ENCODE data around the gene EEF2K.
"Not testable (repeated sequence)": the region's sequence is repeated elsewhere in the genome, so short reads cannot be mapped to it uniquely, and the experiment has no call there.

The EEF2K gene

DNA sequence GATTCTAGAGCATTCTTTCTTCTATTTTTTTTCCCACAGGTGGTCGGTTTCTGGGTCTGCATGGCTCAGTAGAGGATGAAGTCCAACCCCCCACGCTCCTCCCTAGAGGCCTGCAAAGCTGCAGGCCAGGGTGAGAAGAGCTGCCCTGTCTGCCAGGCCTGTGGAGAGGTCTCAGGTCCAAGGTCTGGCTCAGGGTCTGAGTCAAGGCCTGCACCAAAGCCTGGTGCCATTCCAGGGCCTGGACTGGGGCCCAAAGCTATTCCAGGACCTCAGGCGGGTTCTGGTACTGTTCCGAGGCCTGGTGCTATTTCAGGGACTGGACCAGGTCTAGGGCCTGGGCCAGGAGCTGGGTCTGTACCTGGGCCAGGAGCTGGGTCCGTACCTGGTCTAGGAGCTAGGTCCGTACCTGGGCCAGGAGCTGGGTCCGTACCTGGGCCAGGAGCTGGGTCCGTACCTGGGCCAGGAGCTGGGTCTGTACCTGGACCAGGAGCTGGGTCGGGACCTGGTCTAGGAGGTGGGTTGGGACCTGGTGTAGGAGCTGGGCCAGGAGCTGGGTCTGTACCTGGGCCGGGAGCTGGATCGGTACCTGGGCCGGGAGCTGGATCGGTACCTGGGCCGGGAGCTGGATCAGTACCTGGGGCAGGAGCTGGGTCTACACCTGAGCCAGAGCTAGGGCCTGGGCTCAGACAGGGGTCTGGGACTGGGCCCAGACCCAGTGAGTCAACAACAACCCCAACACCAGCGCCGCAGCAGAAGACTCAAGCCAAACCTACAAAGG is 40.4 kb upstream of the EEF2K start:
- no peak overlapping the region for H3K4me3 ChIP-seq (ENCODE audit: low read depth, low read length)
- DNase-seq (ENCODE audit: low read depth) = no peak
- TF ChIP-seq, protein P1, sequence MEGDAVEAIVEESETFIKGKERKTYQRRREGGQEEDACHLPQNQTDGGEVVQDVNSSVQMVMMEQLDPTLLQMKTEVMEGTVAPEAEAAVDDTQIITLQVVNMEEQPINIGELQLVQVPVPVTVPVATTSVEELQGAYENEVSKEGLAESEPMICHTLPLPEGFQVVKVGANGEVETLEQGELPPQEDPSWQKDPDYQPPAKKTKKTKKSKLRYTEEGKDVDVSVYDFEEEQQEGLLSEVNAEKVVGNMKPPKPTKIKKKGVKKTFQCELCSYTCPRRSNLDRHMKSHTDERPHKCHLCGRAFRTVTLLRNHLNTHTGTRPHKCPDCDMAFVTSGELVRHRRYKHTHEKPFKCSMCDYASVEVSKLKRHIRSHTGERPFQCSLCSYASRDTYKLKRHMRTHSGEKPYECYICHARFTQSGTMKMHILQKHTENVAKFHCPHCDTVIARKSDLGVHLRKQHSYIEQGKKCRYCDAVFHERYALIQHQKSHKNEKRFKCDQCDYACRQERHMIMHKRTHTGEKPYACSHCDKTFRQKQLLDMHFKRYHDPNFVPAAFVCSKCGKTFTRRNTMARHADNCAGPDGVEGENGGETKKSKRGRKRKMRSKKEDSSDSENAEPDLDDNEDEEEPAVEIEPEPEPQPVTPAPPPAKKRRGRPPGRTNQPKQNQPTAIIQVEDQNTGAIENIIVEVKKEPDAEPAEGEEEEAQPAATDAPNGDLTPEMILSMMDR (IDR thresholded peaks at IDR 0.05; ENCODE audit: low read depth, low read length, missing control alignments) = no peak

DNA sequence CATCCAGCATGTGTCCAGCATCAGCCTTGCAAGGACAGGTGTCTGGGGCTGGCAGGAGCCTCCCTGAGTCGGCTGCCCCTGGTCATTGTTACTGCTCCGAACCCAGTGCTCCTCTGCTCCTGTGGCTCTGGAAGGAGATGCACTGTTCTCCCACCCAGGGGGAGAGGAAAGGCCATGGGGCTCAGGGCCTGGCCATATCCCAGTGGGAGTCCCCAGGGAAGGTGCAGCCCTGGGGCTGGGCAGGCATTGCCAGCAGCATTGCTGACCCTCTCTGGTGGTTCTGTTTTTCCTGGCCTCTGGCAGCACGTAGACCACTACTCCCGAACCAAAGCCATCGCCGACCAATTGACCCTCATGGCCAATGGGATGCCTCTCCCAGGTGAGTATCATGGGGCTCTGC is 34.1 kb upstream of the EEF2K start:
- DNase-seq (ENCODE audit: low read depth) = no peak
- H3K4me3 ChIP-seq (ENCODE audit: low read depth, low read length) = no peak overlapping the region
- TF ChIP-seq, protein P1 (IDR thresholded peaks at IDR 0.05; ENCODE audit: low read depth, low read length, missing control alignments) = no peak

DNA sequence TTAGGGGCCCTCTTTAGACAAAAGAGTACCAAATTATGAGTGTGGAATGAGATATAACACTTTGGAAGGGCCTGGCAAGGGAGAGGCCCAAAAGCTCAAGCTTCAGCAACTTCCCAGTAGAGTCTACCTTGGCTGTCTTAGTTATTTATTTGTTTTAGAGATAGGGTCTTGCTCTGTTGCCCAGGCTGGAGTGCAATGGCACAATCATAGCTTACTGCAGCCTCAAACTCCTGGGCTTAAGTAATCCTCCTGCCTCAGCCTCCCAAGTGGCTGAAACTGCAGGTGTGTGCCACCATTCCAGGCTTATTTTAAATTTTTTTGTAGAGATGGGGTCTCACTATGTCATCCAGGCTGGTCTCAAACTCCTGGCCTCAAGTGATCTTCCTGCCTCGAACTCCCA is 33.4 kb upstream of the EEF2K start:
- DNase-seq (ENCODE audit: low read depth); H3K4me3 ChIP-seq (ENCODE audit: low read depth, low read length): not testable (repeated sequence)

DNA sequence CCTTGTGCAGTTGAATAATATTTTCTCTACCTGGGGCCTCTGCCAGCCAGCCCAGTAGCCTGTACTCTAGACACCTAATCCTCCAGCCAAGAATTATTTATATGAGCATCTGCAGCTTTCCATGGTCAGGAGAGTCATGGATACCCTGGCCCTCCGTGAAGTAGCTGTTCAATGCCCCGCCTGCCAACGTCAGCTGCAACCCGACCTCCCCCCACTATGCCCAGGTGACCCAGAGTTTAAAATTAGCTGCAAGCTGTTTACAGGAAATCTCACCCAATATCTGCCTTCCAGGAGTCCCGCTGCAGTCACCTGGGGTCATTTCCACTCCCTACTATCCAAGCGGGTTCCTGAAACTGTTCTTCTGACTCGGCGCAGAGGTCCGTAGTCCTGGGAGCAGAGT is 31.4 kb upstream of the EEF2K start:
- H3K4me3 ChIP-seq (ENCODE audit: low read depth, low read length) = no peak overlapping the region
- TF ChIP-seq, protein P1 (IDR thresholded peaks at IDR 0.05; ENCODE audit: low read depth, low read length, missing control alignments) = no peak
- no peak for DNase-seq (ENCODE audit: low read depth)

DNA sequence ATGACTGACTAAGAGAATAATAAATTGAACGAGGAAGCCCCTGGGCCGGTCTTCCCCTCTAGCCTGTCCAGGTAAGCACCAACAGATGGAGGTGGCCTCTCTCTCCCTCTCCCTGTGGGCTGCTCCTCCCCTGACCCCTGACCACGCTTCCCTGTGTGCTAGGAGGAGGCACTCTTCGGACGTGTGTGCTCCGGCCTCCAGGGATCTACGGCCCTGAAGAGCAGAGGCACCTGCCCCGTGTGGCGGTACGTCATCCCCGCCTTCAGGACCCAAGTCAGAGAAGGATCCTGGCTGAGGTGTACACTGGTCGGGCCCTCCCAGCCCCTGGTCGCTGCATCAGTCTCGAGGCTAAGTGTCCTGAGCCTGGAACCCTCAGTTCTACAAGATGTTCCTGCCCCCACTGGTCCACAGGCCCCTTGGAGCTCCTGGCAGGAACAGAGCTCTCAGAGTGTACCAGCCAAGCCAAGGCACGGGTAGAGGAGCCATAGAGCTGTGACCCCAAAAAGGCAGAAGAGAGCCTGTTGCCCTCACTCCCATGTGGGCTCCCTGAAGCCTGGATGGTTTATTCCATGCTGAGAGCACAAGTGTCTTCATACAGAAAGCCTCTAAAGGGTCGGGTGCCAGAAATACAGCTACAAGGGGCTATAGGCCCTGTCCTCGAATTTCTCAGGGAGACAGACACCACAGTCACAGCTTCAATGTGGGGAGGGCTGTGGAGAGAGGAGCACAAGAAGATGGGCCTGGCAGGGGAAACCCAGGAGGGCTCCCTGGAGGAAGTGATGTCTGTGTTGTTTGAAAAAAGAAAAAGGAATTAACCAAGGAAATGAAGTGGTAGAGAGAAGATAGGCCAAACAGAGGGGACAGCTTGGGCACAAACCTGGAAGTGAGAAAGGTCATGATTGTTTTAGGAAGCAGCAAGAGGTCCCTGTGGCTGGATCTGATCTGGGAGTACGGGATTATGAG is 27.8 kb upstream of the EEF2K start:
- no peak for DNase-seq (ENCODE audit: low read depth)
- TF ChIP-seq, protein P1 (IDR thresholded peaks at IDR 0.05; ENCODE audit: low read depth, low read length, missing control alignments) = no peak
- H3K4me3 ChIP-seq (ENCODE audit: low read depth, low read length) = no peak overlapping the region

DNA sequence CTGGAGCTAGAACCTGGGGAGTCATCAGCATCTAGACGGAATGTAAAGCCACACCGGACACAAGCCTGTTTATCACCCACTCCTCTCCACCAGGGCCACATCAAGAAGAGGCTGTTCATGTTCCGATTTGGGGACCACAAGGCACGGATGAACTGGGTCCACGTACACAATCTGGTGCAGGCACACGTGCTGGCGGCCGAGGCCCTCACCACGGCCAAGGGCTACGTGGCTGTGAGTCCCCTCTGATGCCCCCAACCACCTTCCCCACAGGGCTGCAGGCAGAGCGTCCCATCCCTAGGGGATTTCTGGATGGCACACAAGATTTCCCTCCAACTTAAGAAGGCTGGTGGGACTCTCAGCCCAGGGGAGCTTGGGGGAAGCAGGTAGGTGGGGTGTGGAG is 24.7 kb upstream of the EEF2K start:
- H3K4me3 ChIP-seq (ENCODE audit: low read depth, low read length) = no peak overlapping the region
- TF ChIP-seq, protein P1 (IDR thresholded peaks at IDR 0.05; ENCODE audit: low read depth, low read length, missing control alignments) = no peak
- no peak for DNase-seq (ENCODE audit: low read depth)

DNA sequence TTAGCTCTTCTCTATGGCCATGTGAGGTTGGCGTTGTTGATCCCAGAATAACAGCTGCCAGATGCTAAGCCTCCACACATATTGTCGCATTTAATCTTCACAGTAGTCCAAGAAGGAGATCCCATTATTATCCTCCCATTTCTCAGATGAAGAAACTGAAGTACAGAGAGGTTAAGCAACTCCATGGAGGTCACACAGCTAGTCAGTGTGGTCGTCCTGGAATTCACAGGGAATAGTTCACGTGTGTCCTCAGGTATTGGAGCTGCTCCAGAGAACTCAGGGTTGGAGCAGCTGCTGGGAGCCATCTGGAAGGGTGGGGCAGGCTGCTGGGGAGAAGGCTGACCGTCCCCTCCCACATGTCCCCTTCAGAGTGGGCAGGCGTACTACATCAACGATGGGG is 24.2 kb upstream of the EEF2K start:
- TF ChIP-seq, protein P1 (IDR thresholded peaks at IDR 0.05; ENCODE audit: low read depth, low read length, missing control alignments) = no peak
- no peak for DNase-seq (ENCODE audit: low read depth)
- H3K4me3 ChIP-seq (ENCODE audit: low read depth, low read length) = no peak overlapping the region
